LNCaP clone FGC (cell line): Measurements from ENCODE around the gene TDRD1.

Experiments
- DNase-seq: peaks from one replicate; pipeline ENCODE4 v3.0.0-alpha.2; 2011; ENCODE audit warnings: low read depth
- H3K4me3 ChIP-seq: 2 replicates; pipeline ENCODE4 v1.5.1; 2011; ENCODE audit warnings: mild to moderate bottlenecking, low read depth, low read length, control low read depth
- TF ChIP-seq, protein P1 (sequence below): IDR thresholded peaks from 2 replicates; pipeline ENCODE4 v1.5.1; 2012; ENCODE audit warnings: mild to moderate bottlenecking; ENCODE audit not compliant: control insufficient read depth, insufficient read depth; ENCODE audit errors: extremely low read depth

TDRD1 gene

DNA sequence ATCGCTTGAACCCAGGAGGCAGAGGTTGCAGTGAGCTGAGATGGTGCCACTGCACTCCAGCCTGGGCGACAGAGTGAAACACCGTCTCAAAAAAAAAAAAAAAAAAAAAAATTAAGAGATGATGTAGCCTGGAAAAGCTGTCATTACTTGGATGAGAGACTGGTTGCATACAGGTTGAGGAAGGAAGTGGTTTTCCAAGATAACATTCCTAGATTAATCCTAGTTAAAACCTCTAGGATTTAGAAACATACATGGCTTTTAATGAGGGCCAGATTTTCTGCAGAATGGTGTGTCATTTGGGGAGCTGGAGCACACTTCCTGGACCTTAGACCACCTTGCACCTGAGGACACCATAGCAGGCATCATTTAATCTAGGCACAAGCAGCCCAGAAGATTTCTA, 77.7 kb downstream of the TDRD1 start:
- no peak overlapping the region for H3K4me3 ChIP-seq
- TF ChIP-seq, protein P1, sequence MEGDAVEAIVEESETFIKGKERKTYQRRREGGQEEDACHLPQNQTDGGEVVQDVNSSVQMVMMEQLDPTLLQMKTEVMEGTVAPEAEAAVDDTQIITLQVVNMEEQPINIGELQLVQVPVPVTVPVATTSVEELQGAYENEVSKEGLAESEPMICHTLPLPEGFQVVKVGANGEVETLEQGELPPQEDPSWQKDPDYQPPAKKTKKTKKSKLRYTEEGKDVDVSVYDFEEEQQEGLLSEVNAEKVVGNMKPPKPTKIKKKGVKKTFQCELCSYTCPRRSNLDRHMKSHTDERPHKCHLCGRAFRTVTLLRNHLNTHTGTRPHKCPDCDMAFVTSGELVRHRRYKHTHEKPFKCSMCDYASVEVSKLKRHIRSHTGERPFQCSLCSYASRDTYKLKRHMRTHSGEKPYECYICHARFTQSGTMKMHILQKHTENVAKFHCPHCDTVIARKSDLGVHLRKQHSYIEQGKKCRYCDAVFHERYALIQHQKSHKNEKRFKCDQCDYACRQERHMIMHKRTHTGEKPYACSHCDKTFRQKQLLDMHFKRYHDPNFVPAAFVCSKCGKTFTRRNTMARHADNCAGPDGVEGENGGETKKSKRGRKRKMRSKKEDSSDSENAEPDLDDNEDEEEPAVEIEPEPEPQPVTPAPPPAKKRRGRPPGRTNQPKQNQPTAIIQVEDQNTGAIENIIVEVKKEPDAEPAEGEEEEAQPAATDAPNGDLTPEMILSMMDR = no peak
- no peak for DNase-seq

DNA sequence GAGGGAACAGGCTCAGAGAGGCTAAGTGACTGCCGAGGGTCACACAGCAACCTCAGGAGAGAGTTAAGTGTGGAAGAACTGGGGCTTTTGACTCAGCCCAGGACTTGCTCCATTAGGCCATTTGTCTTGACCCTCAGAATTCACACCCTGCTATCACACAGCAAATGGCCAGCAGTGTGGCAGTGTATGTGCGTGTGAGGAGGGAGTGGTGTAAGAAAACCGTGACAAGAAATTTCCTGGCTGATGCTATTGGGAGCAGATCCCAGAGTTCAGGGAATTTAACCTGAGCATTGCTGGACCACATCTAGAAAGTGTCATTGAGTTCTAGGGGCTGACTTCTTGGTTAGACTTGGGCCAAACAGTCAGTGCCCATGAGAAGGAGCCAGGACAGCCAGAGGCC, 78.3 kb downstream of the TDRD1 start:
- DNase-seq = no peak
- TF ChIP-seq, protein P1 = no peak

DNA sequence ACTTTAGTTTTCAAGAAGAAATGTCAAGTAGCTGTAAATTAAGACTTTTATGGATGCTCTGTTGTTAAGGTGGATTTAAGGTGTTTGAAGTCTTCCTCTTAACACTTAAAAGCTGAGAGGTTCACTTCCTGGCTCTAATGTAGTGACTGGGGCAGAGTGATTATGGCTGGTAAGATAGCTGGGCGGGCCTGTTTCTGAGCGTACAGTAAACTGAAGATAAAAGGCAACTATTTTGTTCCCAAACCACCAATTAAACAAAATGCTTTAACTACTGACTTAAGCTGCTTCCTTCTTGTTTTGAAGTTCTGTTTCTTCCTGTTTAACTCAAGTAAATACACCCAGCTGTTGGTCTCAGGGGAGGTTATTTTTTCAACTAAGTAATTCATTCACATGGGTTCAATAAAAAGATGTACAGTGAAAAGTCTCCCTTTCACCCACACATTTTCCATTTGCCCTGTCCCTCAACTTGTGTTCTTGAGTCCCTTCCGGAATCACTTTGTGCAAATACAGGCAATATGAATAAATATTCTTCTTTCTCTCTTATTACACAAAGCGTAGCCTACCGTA, 79.2 kb downstream of the TDRD1 start:
- no peak for DNase-seq
- TF ChIP-seq, protein P1 = no peak
- no peak overlapping the region for H3K4me3 ChIP-seq

More for the DNA sequence above, 78.3 kb downstream of the TDRD1 start:
- no peak overlapping the region for H3K4me3 ChIP-seq

DNA sequence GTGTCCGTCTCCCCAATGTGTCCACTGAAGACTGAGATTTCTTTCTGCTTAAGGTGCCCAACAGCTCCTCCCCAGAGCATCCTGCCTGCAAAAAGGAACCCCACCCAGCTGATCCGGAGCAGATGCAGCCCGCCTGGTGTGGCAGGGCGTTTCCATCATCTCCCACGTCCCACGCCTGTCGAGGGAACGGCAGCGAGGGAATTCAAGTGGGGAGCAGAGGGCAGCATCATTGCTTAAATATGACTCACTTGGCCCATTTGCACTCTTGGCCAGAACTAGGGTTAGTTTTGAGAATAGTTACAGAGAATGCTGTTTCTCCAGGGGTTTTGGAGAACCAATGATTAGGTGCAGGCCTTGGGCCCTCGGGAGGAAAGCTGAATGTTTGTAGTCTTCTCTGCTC, 80.7 kb downstream of the TDRD1 start:
- TF ChIP-seq, protein P1 = no peak
- no peak for DNase-seq
- H3K4me3 ChIP-seq = no peak overlapping the region

DNA sequence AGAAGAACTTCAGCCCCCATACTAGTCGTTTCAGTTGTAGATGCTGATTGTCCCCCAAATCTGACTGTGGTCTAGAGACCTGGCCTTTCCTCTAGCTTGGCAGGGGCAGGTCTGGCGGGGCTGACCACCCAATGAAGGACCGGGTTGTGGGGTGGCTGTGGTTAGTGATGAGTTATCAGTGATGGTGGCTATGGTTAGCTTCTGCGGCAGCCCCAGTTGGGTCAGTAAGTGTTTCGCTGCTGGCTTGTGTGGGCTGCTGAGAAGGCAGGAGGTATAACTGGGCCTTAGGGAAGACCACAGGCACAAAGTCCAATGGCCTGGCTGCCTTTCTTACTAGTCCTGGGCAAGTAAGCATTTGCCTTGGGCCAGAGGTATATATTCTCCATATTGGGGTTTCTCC, 81.2 kb downstream of the TDRD1 start:
- no peak overlapping the region for H3K4me3 ChIP-seq
- DNase-seq = no peak
- TF ChIP-seq, protein P1 = no peak

DNA sequence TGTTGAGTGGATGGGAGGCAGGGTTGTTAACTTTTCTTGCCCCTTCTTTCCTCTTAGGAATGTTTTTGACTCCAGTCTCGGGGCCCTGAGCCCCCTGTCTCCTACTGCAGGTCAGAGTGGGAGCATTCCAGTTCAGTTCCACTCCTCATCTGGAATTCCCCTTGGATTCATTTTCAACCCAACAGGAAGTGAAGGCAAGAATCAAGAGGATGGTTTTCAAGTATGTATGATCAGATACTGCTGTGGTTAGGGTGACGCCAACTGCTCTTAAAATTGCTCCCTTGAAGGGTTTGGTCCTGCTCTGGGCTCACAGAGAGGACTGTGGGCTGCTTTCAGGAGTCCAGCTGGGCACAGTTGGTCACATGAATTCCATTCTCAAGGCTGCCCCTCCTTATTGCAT, 81.9 kb downstream of the TDRD1 start:
- no peak for DNase-seq
- H3K4me3 ChIP-seq = no peak overlapping the region
- TF ChIP-seq, protein P1 = no peak

DNA sequence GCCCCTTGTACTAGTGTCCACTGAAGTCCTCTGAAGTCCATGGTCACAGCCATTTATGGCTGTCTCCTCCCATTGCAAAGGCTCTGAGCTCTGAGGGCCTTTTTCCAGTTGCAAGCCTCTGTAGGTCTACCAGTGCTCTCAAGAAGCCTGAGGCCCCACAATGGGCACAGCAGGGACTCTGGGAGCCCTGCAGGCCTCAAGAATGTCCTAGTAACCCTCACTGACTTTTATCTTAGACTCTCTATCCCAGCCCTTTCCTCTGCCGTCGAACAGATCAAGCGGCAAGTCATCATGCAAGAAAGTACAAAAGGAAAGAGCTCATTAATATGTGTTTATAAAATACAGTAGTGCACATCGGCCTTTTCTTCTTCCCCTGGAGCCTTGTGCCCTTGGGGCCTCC, 83.3 kb downstream of the TDRD1 start:
- TF ChIP-seq, protein P1 = no peak
- no peak for DNase-seq
- H3K4me3 ChIP-seq = no peak overlapping the region
